Bladder microvascular endothelial cell (primary cell): Measurements from ENCODE around the gene GABRR1. TPM values are rescaled to one million over a fixed set of nuclear protein-coding genes. Genes with fewer than 3 reads are reported as not detected.

Experiments used
- total RNA-seq: library from RNA; depleted of rRNA; stranded (reverse); fragments of >200 nt; gene quantifications from 2 replicates; pipeline ENCODE4 v1.2.3, GENCODE V29; 2014

The GABRR1 gene
- not detected in 2 replicates for total RNA-seq

GRCh38 chr6:89217299-89217910 lies at the start of gene GABRR1:
GABRR1 (minus strand) TSS chr6:89217358; CDS start chr6:89217322, 36 bp downstream.

GRCh38 chr6:89145956-89146717 lies 71.0 kb downstream of the GABRR1 start, which contains the start of gene PM20D2:
PM20D2 (plus strand) TSS chr6:89146055; CDS start chr6:89146145, 90 bp downstream.

Other genes starting within 250 kb of the GABRR1 start
- gene PNRC1, start 136.6 kb downstream of the GABRR1 start, total RNA-seq: 38.5 and 44.7 TPM in 2 replicates
- 0.19 TPM in 1 of 2 replicates, not detected in the other for gene SRSF12, start 99.3 kb downstream of the GABRR1 start, total RNA-seq
- gene PM20D2, start 71.3 kb downstream of the GABRR1 start, total RNA-seq: 4.4 and 6.4 TPM in 2 replicates
- gene GABRR2, start 97.9 kb upstream of the GABRR1 start, total RNA-seq: 0.32 and 1.2 TPM in 2 replicates
- 47.9 and 56.0 TPM in 2 replicates for gene UBE2J1, start 135.4 kb upstream of the GABRR1 start, total RNA-seq
- 0.49 and 0.69 TPM in 2 replicates for gene RRAGD, start 194.9 kb upstream of the GABRR1 start, total RNA-seq
- gene ANKRD6, start 215.8 kb upstream of the GABRR1 start, total RNA-seq: 5.0 and 13.0 TPM in 2 replicates